Hematopoietic multipotent progenitor cell treated with erythropoietin and hydrocortisone succinate and interleukin-3 and kit ligand, for 8 days (in vitro differentiated cells): ENCODE data around the gene OR10P1.
"Not testable (repeated sequence)": the region's sequence is repeated elsewhere in the genome, so short reads cannot be mapped to it uniquely, and the experiment has no call there.

Experiments used
- DNase-seq: peaks from one replicate; pipeline ENCODE4 v3.0.0-alpha.2; 2015

Gene OR10P1, protein sequence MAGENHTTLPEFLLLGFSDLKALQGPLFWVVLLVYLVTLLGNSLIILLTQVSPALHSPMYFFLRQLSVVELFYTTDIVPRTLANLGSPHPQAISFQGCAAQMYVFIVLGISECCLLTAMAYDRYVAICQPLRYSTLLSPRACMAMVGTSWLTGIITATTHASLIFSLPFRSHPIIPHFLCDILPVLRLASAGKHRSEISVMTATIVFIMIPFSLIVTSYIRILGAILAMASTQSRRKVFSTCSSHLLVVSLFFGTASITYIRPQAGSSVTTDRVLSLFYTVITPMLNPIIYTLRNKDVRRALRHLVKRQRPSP

DNA sequence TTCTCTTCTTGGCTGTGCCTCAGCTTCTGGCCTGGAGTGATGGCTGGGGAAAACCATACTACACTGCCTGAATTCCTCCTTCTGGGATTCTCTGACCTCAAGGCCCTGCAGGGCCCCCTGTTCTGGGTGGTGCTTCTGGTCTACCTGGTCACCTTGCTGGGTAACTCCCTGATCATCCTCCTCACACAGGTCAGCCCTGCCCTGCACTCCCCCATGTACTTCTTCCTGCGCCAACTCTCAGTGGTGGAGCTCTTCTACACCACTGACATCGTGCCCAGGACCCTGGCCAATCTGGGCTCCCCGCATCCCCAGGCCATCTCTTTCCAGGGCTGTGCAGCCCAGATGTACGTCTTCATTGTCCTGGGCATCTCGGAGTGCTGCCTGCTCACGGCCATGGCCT, at the start of gene OR10P1:
OR10P1 (plus strand) TSS at position 40 of the 400 bp plus-strand sequence; CDS start at position 40, 0 bp downstream.
- no peak for DNase-seq

DNA sequence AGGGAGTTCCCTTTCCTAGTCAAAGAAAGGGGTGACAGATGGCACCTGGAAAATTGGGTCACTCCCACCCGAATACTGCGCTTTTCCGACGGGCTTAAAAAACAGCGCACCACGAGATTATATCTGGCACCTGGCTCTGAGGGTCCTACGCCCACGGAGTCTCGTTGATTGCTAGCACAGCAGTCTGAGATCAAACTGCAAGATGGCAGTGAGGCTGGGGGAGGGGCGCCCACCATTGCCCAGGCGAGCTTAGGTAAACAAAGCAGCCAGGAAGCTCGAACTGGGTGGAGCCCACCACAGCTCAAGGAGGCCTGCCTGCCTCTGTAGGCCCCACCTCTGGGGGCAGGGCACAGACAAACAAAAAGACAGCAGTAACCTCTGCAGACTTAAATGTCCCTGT, 46.5 kb upstream of the OR10P1 start:
- DNase-seq: not testable (repeated sequence)

DNA sequence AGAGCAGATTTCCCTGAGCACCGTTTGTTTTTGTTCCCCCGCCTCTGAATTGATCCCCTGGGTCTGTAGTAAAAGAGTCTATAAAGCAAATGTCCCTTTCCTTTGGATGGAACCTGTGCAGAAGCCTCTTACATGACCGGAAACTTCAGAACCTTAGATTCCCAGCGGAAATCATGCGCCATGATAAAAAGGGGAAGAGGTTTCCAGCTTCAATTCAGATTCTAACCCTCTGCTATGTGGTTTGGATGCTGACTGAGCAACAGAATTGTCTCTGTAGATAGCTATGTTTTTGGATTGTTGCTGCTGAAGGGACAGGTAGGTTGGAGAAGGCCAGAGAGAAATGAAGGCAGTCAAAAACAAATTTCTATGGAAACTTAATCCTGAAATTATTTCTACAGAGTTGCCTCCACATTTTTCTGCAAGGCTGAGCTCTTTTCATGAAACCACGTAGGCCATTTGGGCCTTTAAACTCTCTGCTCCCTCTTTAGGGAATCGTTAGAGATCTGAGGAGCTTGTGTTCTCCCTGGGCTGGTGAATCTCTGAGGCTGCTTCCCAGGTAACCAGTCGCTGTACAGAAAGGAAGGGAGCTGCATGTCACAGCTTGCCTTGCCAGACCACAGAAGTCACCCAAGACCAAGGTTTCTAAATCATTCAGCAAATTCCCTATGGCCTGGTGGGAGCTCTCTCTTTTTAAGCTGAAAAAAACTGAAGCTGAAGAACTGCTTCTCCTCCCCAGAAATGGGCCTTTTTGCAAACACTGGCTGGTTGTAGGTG, 28.7 kb upstream of the OR10P1 start:
- no peak for DNase-seq

DNA sequence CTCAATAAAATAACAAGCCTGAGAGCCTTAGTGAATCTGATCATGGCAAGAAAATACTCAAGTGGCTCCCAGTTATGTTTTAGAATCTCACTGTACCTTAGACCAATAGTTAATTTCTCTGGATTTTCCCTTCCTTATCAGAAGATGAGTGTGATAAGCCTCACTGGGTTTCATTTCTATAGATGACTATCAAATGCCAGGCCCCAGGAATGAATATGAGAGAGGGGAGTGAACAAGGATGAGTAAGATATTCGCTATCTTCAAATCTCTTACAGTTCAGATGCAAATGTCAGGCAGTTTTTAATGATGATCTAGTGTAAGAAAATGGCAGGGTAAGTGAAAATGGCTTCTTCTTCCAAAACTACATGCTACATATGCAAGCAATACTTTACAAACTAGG, 26.1 kb upstream of the OR10P1 start:
- no peak for DNase-seq

DNA sequence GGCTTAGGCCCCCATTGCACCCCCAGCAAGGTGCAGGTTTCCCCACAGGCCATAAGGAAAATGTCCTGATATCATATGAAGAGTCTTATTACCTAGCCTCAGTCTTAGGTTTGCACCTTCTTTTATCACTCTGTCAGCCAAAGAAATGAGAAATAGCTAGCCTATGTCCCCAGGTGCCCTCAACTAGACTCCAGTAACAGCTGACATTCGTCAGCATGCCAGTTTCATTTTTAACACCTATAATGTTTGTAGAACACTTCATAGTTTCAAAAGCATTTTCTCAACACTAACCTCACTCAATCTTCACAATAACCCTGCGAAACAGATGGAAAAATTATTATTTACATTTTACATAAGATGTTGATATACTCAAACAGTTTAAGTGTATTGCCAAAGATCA, 24.0 kb upstream of the OR10P1 start:
- no peak for DNase-seq

DNA sequence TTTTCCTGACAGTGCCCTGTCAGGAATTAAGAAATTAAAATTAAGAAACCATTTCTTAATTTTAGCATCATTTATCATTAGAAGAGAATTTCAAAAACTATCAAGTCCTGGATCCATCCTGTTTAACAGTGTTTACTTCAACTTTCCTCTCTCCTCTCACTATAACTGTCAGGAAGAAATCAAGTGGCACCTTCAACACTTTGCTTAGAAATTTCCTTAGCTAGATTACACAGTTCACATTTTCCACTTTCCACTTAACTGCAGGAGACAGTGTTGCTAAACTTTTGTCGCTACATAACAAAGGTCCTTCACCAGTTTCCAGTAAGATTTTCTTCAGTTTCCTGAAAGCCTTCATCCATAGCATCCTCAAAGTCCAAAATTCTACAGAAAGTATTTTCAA, 21.9 kb upstream of the OR10P1 start:
- DNase-seq: no peak

DNA sequence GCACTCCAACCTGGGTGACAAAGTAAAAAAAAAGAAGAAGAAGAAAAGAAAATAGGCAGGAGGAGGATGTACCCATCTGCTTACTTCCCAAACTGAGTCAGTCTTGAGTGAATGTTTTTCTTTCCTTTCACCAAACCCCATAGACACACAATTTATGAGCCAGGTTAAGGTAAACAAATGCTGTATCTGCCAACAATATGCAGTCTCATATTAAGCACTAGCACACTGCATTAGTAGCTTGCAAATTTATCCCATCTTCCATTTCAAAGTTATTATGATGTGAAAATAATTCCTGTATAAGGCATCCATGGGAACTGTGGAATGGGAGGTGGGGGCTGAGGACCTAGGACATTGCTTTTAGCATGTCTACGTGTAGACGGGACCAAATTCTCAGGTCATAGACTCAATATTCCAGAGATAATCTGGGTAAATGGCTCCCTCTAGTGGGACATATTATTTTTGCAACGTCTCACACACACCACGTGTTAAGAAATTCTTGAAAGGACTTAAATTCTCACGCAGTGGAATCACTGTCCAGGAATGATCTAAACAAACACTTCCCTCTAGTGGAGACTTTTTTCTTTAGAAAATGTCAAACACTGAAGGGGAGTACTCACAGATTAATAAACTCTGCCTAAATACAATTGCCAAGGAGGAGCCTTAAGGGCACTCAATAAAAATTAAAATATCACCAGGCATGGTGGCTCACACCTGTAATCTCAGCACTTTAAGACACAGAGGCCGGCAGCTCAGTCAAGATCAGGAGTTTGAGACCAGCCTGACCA, 17.1 kb upstream of the OR10P1 start:
- peak; percentile 91 for DNase-seq

DNA sequence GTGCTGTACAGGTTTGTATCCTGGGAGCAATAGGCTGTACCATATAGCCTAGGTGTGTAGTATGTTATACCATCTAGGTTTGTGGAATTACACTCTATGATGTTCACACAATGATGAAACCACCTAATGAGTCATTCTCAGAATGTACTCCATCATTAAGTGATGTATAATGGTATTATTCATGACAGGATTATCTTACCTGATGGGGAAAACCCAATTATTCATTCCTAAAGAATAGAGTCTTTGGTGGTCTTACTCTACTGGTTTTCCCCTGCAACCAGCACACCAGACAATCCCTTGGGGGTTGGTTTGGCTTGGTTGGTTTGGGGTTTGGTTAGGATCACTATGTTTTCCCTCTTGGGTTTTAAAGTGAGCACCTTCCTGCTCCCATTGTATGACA, 12.6 kb upstream of the OR10P1 start:
- no peak for DNase-seq

DNA sequence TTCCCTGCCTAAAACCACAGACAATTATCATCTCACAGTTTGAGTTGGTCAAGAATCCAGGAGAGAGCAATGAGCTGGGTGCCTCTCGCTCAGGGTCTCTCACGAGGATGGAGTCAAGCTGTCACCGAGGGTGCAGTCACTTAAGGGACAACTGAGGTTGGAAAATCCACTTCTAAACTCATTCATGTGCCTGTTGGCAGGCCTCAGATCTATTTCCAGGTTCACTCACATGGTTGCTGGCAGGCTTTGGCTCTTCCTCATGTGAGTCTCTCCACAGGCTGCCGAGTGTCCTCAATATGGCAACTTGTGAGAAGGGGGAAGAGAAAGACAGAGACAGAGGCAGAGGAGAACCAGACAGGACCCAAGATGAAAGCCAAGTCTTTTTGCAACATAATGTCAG, 10.5 kb upstream of the OR10P1 start:
- DNase-seq: no peak

DNA sequence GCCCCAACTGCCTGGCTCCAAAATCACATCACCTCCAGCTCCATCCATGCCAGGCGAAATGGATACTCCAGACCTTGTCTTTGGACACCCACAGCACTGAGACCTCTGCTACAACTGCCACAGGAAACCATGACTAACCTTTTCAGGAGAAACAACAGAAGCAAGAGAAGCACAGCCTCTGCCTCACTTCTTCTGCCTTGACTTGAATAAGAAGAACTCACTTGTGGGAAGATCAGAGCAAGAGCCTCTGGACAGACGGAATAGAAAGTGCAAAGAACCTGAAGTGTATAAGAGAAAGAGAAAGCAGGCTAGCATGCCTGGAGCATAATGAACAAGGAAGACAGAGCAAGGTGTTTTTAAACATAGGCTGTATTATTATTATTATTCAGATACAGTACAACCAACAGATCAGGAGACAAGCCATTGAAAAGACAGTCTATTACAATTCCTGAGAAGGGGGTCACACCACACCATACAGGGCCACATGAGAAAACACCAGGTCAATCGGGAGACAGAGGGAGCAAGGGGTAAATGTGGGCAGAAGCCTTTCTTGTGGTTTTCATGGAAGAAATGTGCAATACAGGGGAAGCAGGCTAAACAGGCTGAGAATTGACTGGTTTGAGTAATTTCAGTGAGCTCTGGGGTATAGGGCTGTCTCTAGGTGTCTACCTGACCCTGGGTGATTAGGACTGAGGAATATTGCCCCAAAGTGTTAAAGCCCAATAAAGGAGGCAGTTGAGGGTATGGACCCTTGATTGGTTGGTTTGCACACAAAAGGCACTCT, 7.4 kb upstream of the OR10P1 start:
- DNase-seq: no peak

DNA sequence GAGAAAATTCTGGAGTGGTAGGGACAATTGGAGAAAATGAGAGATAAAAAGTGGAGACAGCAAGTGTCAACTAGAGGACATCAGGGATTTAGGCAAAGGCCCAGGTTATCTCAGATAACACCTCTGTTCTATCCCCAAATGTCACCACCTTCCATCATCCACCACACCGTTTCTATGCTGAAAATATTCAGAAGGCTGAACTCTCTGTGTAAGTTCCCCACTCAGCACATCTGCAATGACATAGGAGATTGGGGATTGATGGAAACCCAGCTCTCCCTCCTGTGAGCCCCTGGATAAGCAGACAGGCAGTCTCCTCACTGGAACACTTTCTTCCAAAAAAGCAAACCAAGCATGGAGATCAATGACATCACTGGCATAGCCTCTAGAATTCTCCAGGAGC, 5.6 kb upstream of the OR10P1 start:
- DNase-seq: no peak

DNA sequence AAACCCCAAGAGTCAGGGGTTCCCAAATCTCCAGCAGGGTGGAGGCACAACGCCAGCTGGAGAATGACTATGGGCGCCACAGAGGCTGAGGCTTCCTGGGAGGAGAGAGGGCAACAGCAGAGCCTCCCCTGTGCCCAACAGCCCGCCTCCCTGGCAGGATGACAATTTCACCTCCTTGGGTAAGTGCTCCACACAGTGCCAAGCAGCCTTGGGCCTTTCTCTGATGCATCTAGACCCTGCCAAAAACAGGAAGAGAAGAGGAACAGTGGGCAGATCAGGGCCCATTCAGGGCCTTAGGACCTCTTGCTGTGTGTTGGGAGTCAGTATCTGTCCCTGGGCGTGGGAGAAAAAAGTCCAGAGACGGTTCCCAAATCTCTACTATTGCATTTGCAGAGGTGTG, 5.0 kb upstream of the OR10P1 start:
- DNase-seq: no peak

DNA sequence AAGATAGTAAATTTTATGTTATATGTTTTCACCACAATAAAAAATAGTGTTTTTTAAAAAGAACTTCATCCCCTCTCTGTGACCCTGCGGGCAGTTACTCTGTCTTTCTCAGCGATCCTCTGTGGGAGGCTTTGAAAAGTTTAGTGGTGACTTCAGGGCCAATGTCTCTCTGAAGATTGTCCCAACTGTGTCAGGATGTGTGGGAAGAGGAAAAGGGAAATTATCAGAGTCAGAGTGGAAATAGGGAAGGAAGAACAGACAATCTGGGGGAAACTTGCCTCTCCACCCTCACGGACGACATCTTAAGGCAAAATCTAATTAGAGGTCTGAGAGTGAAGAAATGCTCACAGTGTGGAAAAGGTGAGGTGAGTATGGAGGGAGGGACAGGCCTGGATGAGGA, 3.5 kb upstream of the OR10P1 start:
- no peak for DNase-seq

DNA sequence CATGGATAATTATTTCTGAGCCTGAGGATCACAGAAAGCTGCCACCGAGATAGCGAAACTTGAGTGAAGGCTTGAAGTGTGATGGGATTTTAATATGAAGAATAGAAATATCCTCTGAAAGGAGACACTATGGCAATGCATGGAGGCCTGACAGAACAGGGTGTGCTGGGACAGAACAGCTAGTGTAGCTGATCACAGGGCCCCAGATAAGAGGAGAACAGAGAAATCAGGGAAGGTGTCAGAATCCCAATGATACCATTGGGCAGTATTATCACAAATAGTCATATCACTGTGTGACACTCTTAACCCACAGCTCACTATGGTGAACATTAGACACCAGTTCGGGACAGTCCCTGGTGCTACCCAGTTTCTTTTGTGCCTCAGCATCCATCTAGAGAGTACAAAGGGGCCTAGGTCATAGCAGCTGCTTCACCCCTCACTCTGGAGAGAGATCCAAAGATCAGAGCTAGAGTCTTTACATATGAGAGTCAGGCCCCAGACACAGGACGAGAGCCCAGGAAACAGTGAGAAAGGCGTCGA, 506 bp upstream of the OR10P1 start:
- no peak for DNase-seq

DNA sequence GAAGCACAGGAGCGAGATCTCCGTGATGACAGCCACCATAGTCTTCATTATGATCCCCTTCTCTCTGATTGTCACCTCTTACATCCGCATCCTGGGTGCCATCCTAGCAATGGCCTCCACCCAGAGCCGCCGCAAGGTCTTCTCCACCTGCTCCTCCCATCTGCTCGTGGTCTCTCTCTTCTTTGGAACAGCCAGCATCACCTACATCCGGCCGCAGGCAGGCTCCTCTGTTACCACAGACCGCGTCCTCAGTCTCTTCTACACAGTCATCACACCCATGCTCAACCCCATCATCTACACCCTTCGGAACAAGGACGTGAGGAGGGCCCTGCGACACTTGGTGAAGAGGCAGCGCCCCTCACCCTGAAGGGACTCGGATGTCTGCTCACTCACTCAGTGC, 775 bp downstream of the OR10P1 start:
- no peak for DNase-seq

DNA sequence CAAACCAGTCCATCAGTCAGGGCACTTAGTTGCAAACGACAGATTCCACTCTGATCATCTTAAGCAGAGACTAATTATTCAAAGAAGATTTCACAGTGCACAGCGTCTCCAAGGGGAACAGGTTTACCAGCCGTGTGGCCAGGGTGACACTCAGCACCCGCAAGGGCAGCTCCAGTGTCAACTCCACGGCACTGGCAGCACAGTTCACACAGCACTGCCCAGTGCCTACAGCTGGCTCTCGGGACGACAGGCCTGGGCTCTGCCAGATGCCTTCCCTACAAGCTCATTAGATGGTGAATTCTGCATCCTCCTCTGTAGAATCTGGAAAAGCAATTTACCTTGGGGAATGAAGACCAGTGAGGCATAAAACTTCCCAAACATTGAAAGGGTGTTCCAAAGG, 4.9 kb downstream of the OR10P1 start:
- no peak for DNase-seq

DNA sequence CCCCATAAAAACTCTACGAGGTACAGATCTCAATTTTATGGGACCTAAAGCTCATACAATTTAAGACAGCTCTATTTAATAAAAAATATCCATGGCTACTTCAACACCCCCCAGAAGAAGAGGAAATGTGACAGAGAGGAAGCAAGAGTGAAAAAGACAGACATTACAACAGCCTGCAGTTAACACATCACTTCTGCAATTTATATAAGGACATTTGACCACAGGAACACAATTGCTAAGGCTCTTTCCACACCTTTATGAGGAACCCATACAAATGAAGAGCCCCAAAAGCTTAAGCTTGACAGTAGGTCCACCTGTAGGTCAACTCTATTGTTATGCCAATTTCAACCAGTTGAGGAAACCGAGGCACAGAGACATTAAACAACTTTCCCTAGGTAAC, 5.6 kb downstream of the OR10P1 start:
- DNase-seq: peak; percentile 13

DNA sequence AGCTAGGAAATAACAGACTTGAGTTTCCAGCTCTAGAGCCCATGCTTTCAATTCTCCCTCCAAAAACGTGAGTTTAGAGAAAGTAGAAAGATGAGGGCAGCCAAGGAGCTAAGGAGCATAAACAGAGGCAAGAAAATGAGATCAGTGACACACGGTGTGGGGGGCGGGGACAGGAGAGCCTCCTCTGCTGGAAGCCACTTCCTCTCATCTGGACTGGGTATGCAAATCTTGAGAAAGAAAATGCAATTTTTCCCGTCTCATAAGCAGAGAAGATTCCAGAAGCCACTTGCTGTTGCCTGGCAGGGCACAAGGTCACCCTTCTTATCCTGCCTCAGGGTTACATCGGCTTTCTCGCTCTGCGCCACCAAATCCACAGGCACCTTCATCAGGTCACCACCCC, 6.0 kb downstream of the OR10P1 start:
- DNase-seq: no peak

DNA sequence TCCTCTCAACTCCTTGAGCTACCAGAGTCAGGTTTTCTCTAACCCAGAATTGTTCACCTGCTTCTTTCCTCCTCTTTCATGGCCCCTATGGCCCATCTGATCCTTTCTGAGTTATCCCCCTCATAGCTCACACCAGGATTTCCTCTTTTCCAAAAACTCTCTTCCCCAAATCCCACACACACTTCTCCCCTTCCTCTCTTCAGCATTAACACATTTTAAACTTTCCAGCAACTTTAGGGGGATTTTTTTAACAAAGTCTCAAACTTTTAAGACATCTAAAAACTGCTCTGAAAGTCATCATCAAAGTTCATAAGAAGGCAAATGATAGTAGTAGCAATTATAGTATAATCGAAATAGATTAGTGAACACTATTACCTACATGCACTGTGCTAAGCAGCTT, 7.9 kb downstream of the OR10P1 start:
- DNase-seq: no peak

DNA sequence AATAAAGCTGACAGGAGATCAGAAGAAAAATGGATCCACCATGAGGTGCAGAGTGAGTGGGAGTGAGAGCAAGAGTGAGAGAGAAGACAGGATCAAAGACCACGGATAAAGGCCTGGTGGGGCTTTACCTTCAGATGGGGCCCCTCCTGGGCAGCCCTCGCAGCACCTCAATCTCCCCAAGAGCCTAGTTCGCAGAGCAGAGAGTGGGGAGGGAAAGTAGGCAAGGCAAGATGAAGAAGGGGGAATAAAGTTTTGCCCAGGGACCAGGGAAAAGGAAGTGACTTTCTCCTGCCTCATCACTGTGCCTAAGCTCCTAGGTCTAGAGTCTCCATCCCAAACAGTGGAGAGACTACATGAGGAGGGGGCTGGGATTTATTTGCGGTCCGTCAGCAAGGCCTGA, 10.3 kb downstream of the OR10P1 start:
- no peak for DNase-seq

DNA sequence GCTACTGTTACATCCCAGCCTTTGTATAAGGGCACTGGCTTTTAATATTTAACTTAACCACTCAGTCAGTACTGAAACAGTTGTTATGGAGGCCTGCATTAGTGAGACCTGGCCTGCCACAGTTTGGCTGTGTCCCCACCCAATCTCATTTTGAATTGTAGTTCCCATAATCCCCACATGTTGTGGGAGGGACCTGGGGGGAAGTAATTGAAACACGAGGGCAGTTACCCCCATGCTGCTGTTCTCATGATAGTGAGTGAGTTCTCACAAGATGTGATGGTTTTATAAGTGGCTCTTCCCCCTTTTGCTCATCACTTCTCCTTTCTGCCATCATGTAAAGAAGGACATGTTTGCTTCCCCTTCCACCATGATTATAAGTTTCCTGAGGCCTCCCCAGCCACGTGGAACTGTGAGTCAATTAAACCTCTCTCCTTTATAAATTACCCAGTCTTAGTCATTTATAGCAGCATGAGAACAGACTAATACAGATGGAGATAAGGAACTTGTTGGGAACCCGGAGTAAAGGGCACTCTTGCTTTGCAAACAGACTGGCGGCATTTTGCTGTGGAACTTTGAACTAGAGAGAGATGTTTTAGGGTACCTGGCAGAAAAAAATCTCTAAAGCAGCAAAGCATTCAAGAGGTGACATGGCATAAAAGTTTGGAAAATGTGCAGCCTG, 14.1 kb downstream of the OR10P1 start:
- not testable (repeated sequence) for DNase-seq

DNA sequence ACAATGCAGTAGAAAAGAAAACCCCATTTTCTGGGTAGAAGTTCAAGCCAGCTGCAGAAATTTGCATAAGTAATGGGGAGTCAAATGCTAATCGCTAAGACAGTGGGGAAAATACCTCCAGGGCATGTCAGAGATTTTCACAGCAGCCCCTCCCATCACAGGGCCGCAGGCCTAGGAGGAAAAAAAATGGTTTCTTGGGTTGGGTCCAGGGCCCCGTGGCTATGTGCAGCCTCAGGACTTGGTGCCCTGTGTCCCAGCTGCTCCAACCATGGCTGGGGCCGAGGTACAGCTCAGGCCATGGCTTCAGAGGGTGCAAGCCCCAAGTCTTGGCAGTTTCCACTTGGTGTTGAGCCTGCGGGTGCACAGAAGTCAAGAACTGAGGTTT, 14.6 kb downstream of the OR10P1 start:
- DNase-seq: no peak
